Suppressor macrophage (primary cell): ENCODE measurements around the gene NECAP2.
A peak's percentile ranks its signal among the peaks of the same experiment; 100 is the strongest.
"Not testable (repeated sequence)": the region's sequence is repeated elsewhere in the genome, so short reads cannot be mapped to it uniquely, and the experiment has no call there.

Experiments
- DNase-seq, 4 experiments: peaks; one replicate each; pipeline ENCODE4 v3.0.0-alpha.2; 2020 to 2022

Gene NECAP2

GRCh38 chr1:16430606-16431005 is 9.9 kb upstream of the NECAP2 start:
- DNase-seq, result no peak

GRCh38 chr1:16433030-16433429 is 7.5 kb upstream of the NECAP2 start:
- DNase-seq, result peak; percentile 52 to 79 (median 64)

GRCh38 chr1:16434007-16434406 is 6.5 kb upstream of the NECAP2 start:
- no peak for DNase-seq

GRCh38 chr1:16434501-16434900 is 6.0 kb upstream of the NECAP2 start:
- DNase-seq, result no peak

GRCh38 chr1:16436946-16437474 is 3.5 kb upstream of the NECAP2 start, which contains the start of gene SPATA21:
Gene SPATA21 (minus strand): TSS chr1:16437424. CDS start chr1:16431371, 6,053 bp downstream.
- no peak for DNase-seq

GRCh38 chr1:16438516-16438915 is 2.0 kb upstream of the NECAP2 start:
- DNase-seq, result no peak

- peak in 3 of 4 experiments; percentile 22 to 78 (median 47) for DNase-seq
Measured at GRCh38 chr1:16438924-16439323, 1.6 kb upstream of the NECAP2 start.

GRCh38 chr1:16440131-16440469 is 424 bp upstream of the NECAP2 start:
- peak in 2 of 4 experiments; percentile 12 to 19 for DNase-seq

- DNase-seq, result peak in 3 of 4 experiments; percentile 14 to 47 (median 24)
Measured at GRCh38 chr1:16441282-16441665, 750 bp downstream of the NECAP2 start.

GRCh38 chr1:16442265-16442664 is 1.7 kb downstream of the NECAP2 start:
- peak; percentile 70 to 89 (median 82) for DNase-seq

- no peak for DNase-seq
Measured at GRCh38 chr1:16442941-16443340, 2.4 kb downstream of the NECAP2 start.

GRCh38 chr1:16443975-16444770 is 3.6 kb downstream of the NECAP2 start:
- peak; percentile 75 to 87 (median 86) for DNase-seq

GRCh38 chr1:16445052-16445451 is 4.5 kb downstream of the NECAP2 start:
- DNase-seq, result no peak

GRCh38 chr1:16446116-16446515 is 5.6 kb downstream of the NECAP2 start:
- no peak for DNase-seq

- no peak for DNase-seq
Measured at GRCh38 chr1:16447641-16448040, 7.1 kb downstream of the NECAP2 start.

- no peak for DNase-seq
Measured at GRCh38 chr1:16449065-16449464, 8.5 kb downstream of the NECAP2 start.

GRCh38 chr1:16449666-16450065 is 9.1 kb downstream of the NECAP2 start:
- DNase-seq, result no peak

- DNase-seq, result no peak
Measured at GRCh38 chr1:16450863-16451481, 10.4 kb downstream of the NECAP2 start.

GRCh38 chr1:16451841-16452528 is 11.5 kb downstream of the NECAP2 start:
- DNase-seq, result no peak

- DNase-seq, result not testable (repeated sequence)
Measured at GRCh38 chr1:16454909-16455308, 14.4 kb downstream of the NECAP2 start.

- DNase-seq, result not testable (repeated sequence)
Measured at GRCh38 chr1:16456151-16456550, 15.6 kb downstream of the NECAP2 start.

- no peak for DNase-seq
Measured at GRCh38 chr1:16458831-16459230, 18.3 kb downstream of the NECAP2 start.

- DNase-seq, result no peak
Measured at GRCh38 chr1:16459352-16459925, 18.9 kb downstream of the NECAP2 start.
